Liver (tissue), 9 donors: ENCODE measurements around the gene CEP20. TPM values are rescaled to one million over a fixed set of nuclear protein-coding genes. Genes with fewer than 3 reads are reported as not detected.

ENCODE experiments used
- DNase-seq: peaks from one replicate; pipeline ENCODE4 v3.0.0-alpha.2; 2017; ENCODE audit warnings: low spot score
- H3K27ac ChIP-seq, 2 donors: one replicate each; pipeline ENCODE4 v1.7.0; 2013; ENCODE audit warnings: inconsistent platforms in 2 of 2, low read length in 2 of 2, control low read depth in 1 of 2, low read depth in 1 of 2, mild to moderate bottlenecking in 1 of 2
- H3K27me3 ChIP-seq, 4 donors: one replicate each; pipeline versions ENCODE4 v1.6.1 to v1.7.0; 2013; ENCODE audit warnings: low read length in 3 of 4, inconsistent platforms in 1 of 4, mild to moderate bottlenecking in 1 of 4, moderate library complexity in 1 of 4; ENCODE audit not compliant: control insufficient read depth in 4 of 4, insufficient read depth in 4 of 4
- H3K36me3 ChIP-seq, 4 donors: one replicate each; pipeline versions ENCODE4 v1.6.1 to v1.7.0; 2013; ENCODE audit warnings: low read length in 3 of 4, mild to moderate bottlenecking in 3 of 4, low read depth in 1 of 4, moderate library complexity in 1 of 4; ENCODE audit not compliant: control insufficient read depth in 4 of 4, insufficient read depth in 3 of 4
- H3K4me1 ChIP-seq, 4 donors: one replicate each; pipeline versions ENCODE4 v1.6.1 to v1.7.0; 2013; ENCODE audit warnings: low read length in 3 of 4, mild to moderate bottlenecking in 3 of 4, moderate library complexity in 1 of 4; ENCODE audit not compliant: control insufficient read depth in 4 of 4, insufficient read depth in 4 of 4
- H3K4me3 ChIP-seq, 3 donors: one replicate each; pipeline versions ENCODE4 v1.6.1 to v1.7.0; 2013; ENCODE audit warnings: low read length in 3 of 3, control low read depth in 1 of 3, low read depth in 1 of 3, mild to moderate bottlenecking in 1 of 3
- H3K9ac ChIP-seq, 2 donors: one replicate each; pipeline ENCODE4 v1.7.0; 2013; ENCODE audit warnings: low read length in 2 of 2, mild to moderate bottlenecking in 2 of 2, moderate library complexity in 2 of 2, control low read depth in 1 of 2, low read depth in 1 of 2
- H3K9me3 ChIP-seq, 4 donors: one replicate each; pipeline versions ENCODE4 v1.6.1 to v1.7.0; 2013; ENCODE audit warnings: low read length in 3 of 4; ENCODE audit not compliant: control insufficient read depth in 4 of 4
- EGR1 ChIP-seq, 2 donors: IDR thresholded peaks; 2 replicates each; pipeline ENCODE4 v1.6.1; 2016 to 2018; ENCODE audit warnings: antibody characterized with exemption in 2 of 2, low read depth in 2 of 2
- FOXA1 ChIP-seq: IDR thresholded peaks from 2 replicates; pipeline ENCODE4 v1.6.1; 2016; ENCODE audit warnings: antibody characterized with exemption
- FOXA2 ChIP-seq: IDR thresholded peaks from 2 replicates; pipeline ENCODE4 v1.6.1; 2016; ENCODE audit warnings: antibody characterized with exemption
- GABPA ChIP-seq, 2 donors: IDR thresholded peaks in 1 of 2; conservative IDR thresholded peaks in 1 of 2; 2 replicates each; pipeline ENCODE4 v1.6.1; 2016; ENCODE audit warnings: antibody characterized with exemption in 2 of 2, mild to moderate bottlenecking in 1 of 2, moderate library complexity in 1 of 2
- HNF4A ChIP-seq, 2 donors: conservative IDR thresholded peaks; 2 replicates each; pipeline ENCODE4 v1.6.1; 2016; ENCODE audit warnings: antibody characterized with exemption in 2 of 2, mild to moderate bottlenecking in 2 of 2
- HNF4G ChIP-seq: IDR thresholded peaks from 2 replicates; pipeline ENCODE4 v1.6.1; 2016; ENCODE audit warnings: antibody characterized with exemption
- JUND ChIP-seq, 2 donors: IDR thresholded peaks; 2 replicates each; pipeline ENCODE4 v1.6.1; 2016; ENCODE audit warnings: antibody characterized with exemption in 2 of 2
- NR2F2 ChIP-seq: IDR thresholded peaks from 2 replicates; pipeline ENCODE4 v1.6.1; 2016; ENCODE audit warnings: antibody characterized with exemption
- RAD21 ChIP-seq, 2 donors: IDR thresholded peaks; 2 replicates each; pipeline ENCODE4 v1.6.1; 2016; ENCODE audit warnings: antibody characterized with exemption in 2 of 2, mild to moderate bottlenecking in 2 of 2
- RXRA ChIP-seq, 2 donors: IDR thresholded peaks; 2 replicates each; pipeline ENCODE4 v1.6.1; 2017 to 2018; ENCODE audit warnings: antibody characterized with exemption in 2 of 2, mild to moderate bottlenecking in 1 of 2
- SP1 ChIP-seq: IDR thresholded peaks from 2 replicates; pipeline ENCODE4 v1.6.1; 2018; ENCODE audit warnings: antibody characterized with exemption, mild to moderate bottlenecking
- TAF1 ChIP-seq: conservative IDR thresholded peaks from 2 replicates; pipeline ENCODE4 v1.6.1; 2016; ENCODE audit warnings: antibody characterized with exemption, mild to moderate bottlenecking
- YY1 ChIP-seq: IDR thresholded peaks from 2 replicates; pipeline ENCODE4 v1.6.1; 2016; ENCODE audit warnings: antibody characterized with exemption, mild to moderate bottlenecking
- whole genome bisulfite sequencing: extraction: QIAGEN DNeasy Blood & Tissue Kit; methylation state at CpG from one replicate; pipeline ENCODE4 v1.1.7; 2013; 5-methylcytosine and 5-hydroxymethylcytosine counted together
- polyA plus RNA-seq, 2 donors: library from polyadenylated mRNA; stranded (reverse) in 1 of 2; unstranded in 1 of 2; fragments of 200-250 nt in 1 of 2; fragments of >200 nt in 1 of 2; fragmentation: Nextera tagmentation in 1 of 2; extraction: Ambion mirVana in 1 of 2; gene quantifications; one replicate each; pipeline versions ENCODE4 v1.2.1 to v1.2.3, GENCODE V29; 2013 to 2015
- total RNA-seq, 2 donors: library from RNA; depleted of rRNA; stranded (reverse); fragments of >200 nt; gene quantifications; one replicate each; pipeline ENCODE4 v1.2.3, GENCODE V29; 2014
- TF ChIP-seq, protein P1 (sequence below): IDR thresholded peaks from 2 replicates; pipeline ENCODE4 v1.6.1; 2016; ENCODE audit warnings: antibody characterized with exemption
- TF ChIP-seq, protein P2 (sequence below): IDR thresholded peaks from 2 replicates; pipeline ENCODE4 v1.6.1; 2016; ENCODE audit warnings: antibody characterized with exemption, mild to moderate bottlenecking
- TF ChIP-seq, protein P3 (sequence below): fragments of 150-350 bp; IDR thresholded peaks from 2 replicates; pipeline ENCODE4 v1.5.1; 2017; ENCODE audit warnings: improper control_type of control experiment, low read depth, low read length; ENCODE audit not compliant: missing input control
- TF ChIP-seq, protein P4 (sequence below): IDR thresholded peaks from 2 replicates; pipeline ENCODE4 v1.6.1; 2016; ENCODE audit warnings: antibody characterized with exemption
- TF ChIP-seq, protein P5 (sequence below): IDR thresholded peaks from 2 replicates; pipeline ENCODE4 v1.6.1; 2016; ENCODE audit warnings: antibody characterized with exemption
- donor health status: healthy.
- donor health status: healthy.
- donor health status: healthy.
- donor health status: healthy.
- donor health status: healthy.

The CEP20 gene
- total and polyA plus RNA-seq, 4 donors: 10.7 to 19.2 (median 13.3) TPM

DNA sequence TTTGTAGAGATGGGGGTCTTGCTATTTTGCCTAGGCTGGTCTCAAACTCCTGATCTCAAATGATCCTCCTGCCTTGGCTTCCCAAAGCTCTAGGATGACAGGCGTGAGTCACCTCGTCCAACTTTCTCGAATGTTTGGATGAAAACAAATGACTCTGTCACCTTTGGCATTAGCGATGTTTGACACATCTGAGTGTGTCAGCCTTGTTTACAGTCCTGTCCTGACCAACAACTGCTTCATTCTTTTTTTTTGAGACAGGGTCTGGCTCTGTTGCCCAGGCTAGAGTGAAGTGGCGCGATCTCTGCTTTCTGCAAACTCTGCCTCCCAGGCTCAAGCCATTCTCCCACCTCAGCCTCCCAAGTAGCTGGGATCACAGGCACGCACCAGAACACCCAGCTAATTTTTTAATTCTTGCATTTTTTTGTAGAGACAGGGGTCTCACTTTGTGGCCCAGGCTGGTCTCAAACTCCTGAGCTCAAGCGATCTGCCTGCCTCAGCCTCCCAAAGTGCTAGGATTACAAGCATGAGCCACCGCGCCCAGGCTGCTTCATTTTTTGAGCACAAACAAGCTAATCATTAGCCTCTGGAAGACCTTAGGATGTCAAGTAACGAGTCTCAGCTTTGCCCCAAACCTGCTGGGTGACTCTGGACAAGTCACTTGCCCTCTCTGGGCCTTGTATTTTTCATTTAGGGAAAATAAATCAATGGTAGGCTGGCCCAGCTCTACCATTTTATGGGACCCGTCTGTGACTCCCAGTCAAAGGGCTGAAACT, 39.0 kb downstream of the CEP20 start (continued):
- TF ChIP-seq YY1: no peak
- TF ChIP-seq NR2F2: no peak
- no peak for TF ChIP-seq HNF4A (conservative IDR thresholded peaks at IDR 0.05)

DNA sequence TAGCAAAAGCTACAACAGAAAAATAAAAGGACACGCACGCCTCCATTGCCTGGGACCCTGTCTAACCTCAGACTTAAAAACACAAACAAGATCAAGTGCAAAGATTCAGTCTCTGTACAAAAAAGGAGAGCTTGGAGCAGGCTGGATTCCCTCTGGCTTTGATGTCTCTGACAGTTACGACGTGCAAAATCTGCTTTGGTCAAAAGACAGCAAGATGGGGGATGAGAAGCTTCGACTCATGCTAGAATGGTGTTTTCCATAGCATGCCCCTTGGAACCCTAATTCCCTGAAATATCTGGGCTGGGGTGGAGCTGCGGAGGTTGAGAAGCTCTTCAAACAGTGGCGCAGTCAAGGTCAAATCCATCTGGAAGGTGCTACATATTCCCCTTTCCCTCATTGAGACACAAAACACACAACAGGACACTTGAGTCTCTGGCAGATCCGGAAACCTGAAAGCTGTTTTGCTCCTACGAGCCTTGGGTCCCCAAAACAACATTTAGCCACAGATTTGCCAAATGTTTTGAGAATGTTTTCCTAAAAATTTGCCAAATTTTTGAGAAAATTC, 40.7 kb downstream of the CEP20 start:
- H3K27me3 ChIP-seq: peaks cover 0 to 5% (median 0%) of the 10 kb centered on the region in 4 donors
- H3K9ac ChIP-seq: no peak overlapping the region
- H3K4me3 ChIP-seq: no peak overlapping the region
- H3K27ac ChIP-seq: no peak overlapping the region
- H3K4me1 ChIP-seq: no peaks in the 10 kb centered on the region
- no peaks in the 10 kb centered on the region for H3K9me3 ChIP-seq
- WGBS: 70% methylated on average over 9 of the region's 9 CpGs
- DNase-seq: no peak
- H3K36me3 ChIP-seq: no peaks in the 10 kb centered on the region
- TF ChIP-seq, protein P1, sequence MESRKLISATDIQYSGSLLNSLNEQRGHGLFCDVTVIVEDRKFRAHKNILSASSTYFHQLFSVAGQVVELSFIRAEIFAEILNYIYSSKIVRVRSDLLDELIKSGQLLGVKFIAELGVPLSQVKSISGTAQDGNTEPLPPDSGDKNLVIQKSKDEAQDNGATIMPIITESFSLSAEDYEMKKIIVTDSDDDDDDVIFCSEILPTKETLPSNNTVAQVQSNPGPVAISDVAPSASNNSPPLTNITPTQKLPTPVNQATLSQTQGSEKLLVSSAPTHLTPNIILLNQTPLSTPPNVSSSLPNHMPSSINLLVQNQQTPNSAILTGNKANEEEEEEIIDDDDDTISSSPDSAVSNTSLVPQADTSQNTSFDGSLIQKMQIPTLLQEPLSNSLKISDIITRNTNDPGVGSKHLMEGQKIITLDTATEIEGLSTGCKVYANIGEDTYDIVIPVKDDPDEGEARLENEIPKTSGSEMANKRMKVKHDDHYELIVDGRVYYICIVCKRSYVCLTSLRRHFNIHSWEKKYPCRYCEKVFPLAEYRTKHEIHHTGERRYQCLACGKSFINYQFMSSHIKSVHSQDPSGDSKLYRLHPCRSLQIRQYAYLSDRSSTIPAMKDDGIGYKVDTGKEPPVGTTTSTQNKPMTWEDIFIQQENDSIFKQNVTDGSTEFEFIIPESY: no peak
- TF ChIP-seq, protein P2, sequence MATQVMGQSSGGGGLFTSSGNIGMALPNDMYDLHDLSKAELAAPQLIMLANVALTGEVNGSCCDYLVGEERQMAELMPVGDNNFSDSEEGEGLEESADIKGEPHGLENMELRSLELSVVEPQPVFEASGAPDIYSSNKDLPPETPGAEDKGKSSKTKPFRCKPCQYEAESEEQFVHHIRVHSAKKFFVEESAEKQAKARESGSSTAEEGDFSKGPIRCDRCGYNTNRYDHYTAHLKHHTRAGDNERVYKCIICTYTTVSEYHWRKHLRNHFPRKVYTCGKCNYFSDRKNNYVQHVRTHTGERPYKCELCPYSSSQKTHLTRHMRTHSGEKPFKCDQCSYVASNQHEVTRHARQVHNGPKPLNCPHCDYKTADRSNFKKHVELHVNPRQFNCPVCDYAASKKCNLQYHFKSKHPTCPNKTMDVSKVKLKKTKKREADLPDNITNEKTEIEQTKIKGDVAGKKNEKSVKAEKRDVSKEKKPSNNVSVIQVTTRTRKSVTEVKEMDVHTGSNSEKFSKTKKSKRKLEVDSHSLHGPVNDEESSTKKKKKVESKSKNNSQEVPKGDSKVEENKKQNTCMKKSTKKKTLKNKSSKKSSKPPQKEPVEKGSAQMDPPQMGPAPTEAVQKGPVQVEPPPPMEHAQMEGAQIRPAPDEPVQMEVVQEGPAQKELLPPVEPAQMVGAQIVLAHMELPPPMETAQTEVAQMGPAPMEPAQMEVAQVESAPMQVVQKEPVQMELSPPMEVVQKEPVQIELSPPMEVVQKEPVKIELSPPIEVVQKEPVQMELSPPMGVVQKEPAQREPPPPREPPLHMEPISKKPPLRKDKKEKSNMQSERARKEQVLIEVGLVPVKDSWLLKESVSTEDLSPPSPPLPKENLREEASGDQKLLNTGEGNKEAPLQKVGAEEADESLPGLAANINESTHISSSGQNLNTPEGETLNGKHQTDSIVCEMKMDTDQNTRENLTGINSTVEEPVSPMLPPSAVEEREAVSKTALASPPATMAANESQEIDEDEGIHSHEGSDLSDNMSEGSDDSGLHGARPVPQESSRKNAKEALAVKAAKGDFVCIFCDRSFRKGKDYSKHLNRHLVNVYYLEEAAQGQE: no peak
- no peak for TF ChIP-seq NR2F2
- TF ChIP-seq FOXA2: no peak
- TF ChIP-seq HNF4A (conservative IDR thresholded peaks at IDR 0.05): no peak
- TF ChIP-seq YY1: no peak
- TF ChIP-seq RAD21 (IDR thresholded peaks at IDR 0.05): no peak
- TF ChIP-seq JUND (IDR thresholded peaks at IDR 0.05): no peak
- TF ChIP-seq, protein P3, sequence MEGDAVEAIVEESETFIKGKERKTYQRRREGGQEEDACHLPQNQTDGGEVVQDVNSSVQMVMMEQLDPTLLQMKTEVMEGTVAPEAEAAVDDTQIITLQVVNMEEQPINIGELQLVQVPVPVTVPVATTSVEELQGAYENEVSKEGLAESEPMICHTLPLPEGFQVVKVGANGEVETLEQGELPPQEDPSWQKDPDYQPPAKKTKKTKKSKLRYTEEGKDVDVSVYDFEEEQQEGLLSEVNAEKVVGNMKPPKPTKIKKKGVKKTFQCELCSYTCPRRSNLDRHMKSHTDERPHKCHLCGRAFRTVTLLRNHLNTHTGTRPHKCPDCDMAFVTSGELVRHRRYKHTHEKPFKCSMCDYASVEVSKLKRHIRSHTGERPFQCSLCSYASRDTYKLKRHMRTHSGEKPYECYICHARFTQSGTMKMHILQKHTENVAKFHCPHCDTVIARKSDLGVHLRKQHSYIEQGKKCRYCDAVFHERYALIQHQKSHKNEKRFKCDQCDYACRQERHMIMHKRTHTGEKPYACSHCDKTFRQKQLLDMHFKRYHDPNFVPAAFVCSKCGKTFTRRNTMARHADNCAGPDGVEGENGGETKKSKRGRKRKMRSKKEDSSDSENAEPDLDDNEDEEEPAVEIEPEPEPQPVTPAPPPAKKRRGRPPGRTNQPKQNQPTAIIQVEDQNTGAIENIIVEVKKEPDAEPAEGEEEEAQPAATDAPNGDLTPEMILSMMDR: no peak
- no peak for TF ChIP-seq EGR1 (IDR thresholded peaks at IDR 0.05; ENCODE audit: low read depth in 2 of 2)
- TF ChIP-seq, protein P4, sequence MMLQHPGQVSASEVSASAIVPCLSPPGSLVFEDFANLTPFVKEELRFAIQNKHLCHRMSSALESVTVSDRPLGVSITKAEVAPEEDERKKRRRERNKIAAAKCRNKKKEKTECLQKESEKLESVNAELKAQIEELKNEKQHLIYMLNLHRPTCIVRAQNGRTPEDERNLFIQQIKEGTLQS: no peak
- TF ChIP-seq HNF4G: no peak
- no peak for TF ChIP-seq SP1
- TF ChIP-seq FOXA1: no peak
- TF ChIP-seq, protein P5, sequence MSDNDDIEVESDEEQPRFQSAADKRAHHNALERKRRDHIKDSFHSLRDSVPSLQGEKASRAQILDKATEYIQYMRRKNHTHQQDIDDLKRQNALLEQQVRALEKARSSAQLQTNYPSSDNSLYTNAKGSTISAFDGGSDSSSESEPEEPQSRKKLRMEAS: no peak
- TF ChIP-seq RXRA (IDR thresholded peaks at IDR 0.05): no peak
- TF ChIP-seq GABPA (IDR thresholded peaks at IDR 0.05 in 1 of 2, conservative IDR thresholded peaks at IDR 0.05 in 1 of 2): no peak
- TF ChIP-seq TAF1: no peak
